HG03457 (cell line): ENCODE results near the gene COPS3.

Experiments
- ATAC-seq: cut with Tn5 transposase; IDR thresholded peaks from one replicate; pipeline ENCODE4 v1.9.1; 2021; ENCODE audit warnings: moderate number of reproducible peaks; ENCODE audit not compliant: unreplicated experiment

The COPS3 gene

GRCh38 chr17:17246879-17247278 lies 34.2 kb downstream of the COPS3 start:
- no peak for ATAC-seq

GRCh38 chr17:17243163-17243562 lies 37.9 kb downstream of the COPS3 start:
- ATAC-seq, result no peak

- ATAC-seq, result no peak
These were observed 38.8 kb downstream of the COPS3 start for GRCh38 chr17:17242246-17242645.

- no peak for ATAC-seq
These were observed 39.4 kb downstream of the COPS3 start for GRCh38 chr17:17241656-17242055.

GRCh38 chr17:17239832-17240231 lies 41.2 kb downstream of the COPS3 start:
- ATAC-seq, result no peak

GRCh38 chr17:17237026-17237799 lies 43.8 kb downstream of the COPS3 start, which contains the start of gene FLCN:
Gene FLCN, minus strand, starts transcription at chr17:17237168. Its CDS starts 9,031 bp downstream, at chr17:17228137.
- ATAC-seq, result peak; percentile 56

- ATAC-seq, result peak; percentile 6
These were observed 44.6 kb downstream of the COPS3 start for GRCh38 chr17:17236295-17237025.

GRCh38 chr17:17235212-17236174 lies 45.6 kb downstream of the COPS3 start:
- no peak for ATAC-seq

GRCh38 chr17:17232303-17232621 lies 48.8 kb downstream of the COPS3 start:
- no peak for ATAC-seq

- no peak for ATAC-seq
These were observed 49.3 kb downstream of the COPS3 start for GRCh38 chr17:17231621-17232302.

GRCh38 chr17:17229416-17230384 lies 51.3 kb downstream of the COPS3 start:
- ATAC-seq, result no peak

GRCh38 chr17:17228521-17229279 lies 52.3 kb downstream of the COPS3 start:
- no peak for ATAC-seq

- no peak for ATAC-seq
These were observed 53.2 kb downstream of the COPS3 start for GRCh38 chr17:17227608-17228520.

- no peak for ATAC-seq
These were observed 54.4 kb downstream of the COPS3 start for GRCh38 chr17:17226451-17227265.

GRCh38 chr17:17225901-17226300 lies 55.1 kb downstream of the COPS3 start:
- no peak for ATAC-seq

- ATAC-seq, result no peak
These were observed 56.9 kb downstream of the COPS3 start for GRCh38 chr17:17224137-17224536.

- ATAC-seq, result no peak
These were observed 57.3 kb downstream of the COPS3 start for GRCh38 chr17:17223736-17224135.
